A673 (cell line): Measurements from ENCODE around the gene ABI2. TPM values are rescaled to one million over a fixed set of nuclear protein-coding genes. Genes with fewer than 3 reads are reported as not detected.
"Not testable (repeated sequence)": the region's sequence is repeated elsewhere in the genome, so short reads cannot be mapped to it uniquely, and the experiment has no call there.

Source experiments
- BruUV-seq: library from RNA; stranded (reverse); fragments of 400-500 nt; replicated peaks from 2 replicates; lab custom pipeline; 2021; lab: Mats Ljungman, UMichigan
- CTCF ChIA-PET: fragments of 300-600 bp; sonication (Branson Sonifier 250); formaldehyde crosslinking; loops from one replicate; lab custom pipeline; 2022; ENCODE audit warnings: antibody characterized with exemption; lab: Charles Lee
- POLR2A ChIA-PET: fragments of 300-600 bp; sonication (Branson Sonifier 250); formaldehyde crosslinking; loops from one replicate; lab custom pipeline; 2022; ENCODE audit warnings: antibody characterized with exemption; ENCODE audit not compliant: low non-redundant PET; lab: Charles Lee
- DNase-seq: peaks from one replicate; pipeline ENCODE4 v3.0.0-alpha.2; 2015; ENCODE audit warnings: low spot score
- H3K27ac ChIP-seq: fragments of 200-600 bp; sonication (generic); 2 replicates; pipeline ENCODE4 v1.5.1; 2016; ENCODE audit warnings: mixed run types, low read depth, mild to moderate bottlenecking, mixed read lengths, antibody characterized with exemption, low read length; ENCODE audit not compliant: poor library complexity, severe bottlenecking
- H3K27me3 ChIP-seq: fragments of 200-600 bp; sonication (generic); replicated peaks from 2 replicates; pipeline ENCODE4 v1.6.1; 2017; ENCODE audit warnings: mixed run types, low read depth, mild to moderate bottlenecking, mixed read lengths, antibody characterized with exemption, low read length; ENCODE audit not compliant: insufficient read depth, poor library complexity
- H3K36me3 ChIP-seq: fragments of 200-600 bp; sonication (generic); 2 replicates; pipeline ENCODE4 v1.6.1; 2016; ENCODE audit warnings: mixed run types, mild to moderate bottlenecking, mixed read lengths, antibody characterized with exemption, low read length; ENCODE audit not compliant: insufficient read depth, poor library complexity, severe bottlenecking
- H3K4me1 ChIP-seq: fragments of 200-600 bp; sonication (generic); 2 replicates; pipeline ENCODE4 v1.6.1; 2017; ENCODE audit warnings: mixed run types, mild to moderate bottlenecking, mixed read lengths, antibody characterized with exemption, low read length; ENCODE audit not compliant: insufficient read depth, poor library complexity, severe bottlenecking
- H3K4me3 ChIP-seq: fragments of 200-600 bp; sonication (generic); 2 replicates; pipeline ENCODE4 v1.5.1; 2016; ENCODE audit warnings: low read depth, mixed run types, mild to moderate bottlenecking, mixed read lengths, low read length; ENCODE audit not compliant: poor library complexity, severe bottlenecking
- H3K9me3 ChIP-seq: fragments of 200-600 bp; sonication (generic); 2 replicates; pipeline ENCODE4 v1.6.1; 2016; ENCODE audit warnings: mixed run types, low read depth, mild to moderate bottlenecking, mixed read lengths, antibody characterized with exemption, low read length; ENCODE audit not compliant: poor library complexity, severe bottlenecking
- CTCF ChIP-seq: fragments of 300-800, 200-600 bp; sonication (generic); conservative IDR thresholded peaks from 2 replicates; pipeline ENCODE4 v1.5.1; 2017; ENCODE audit warnings: low read depth, mild to moderate bottlenecking, antibody characterized with exemption, low read length, moderate library complexity, mixed read lengths
- EZH2 ChIP-seq: fragments of 200-600 bp; sonication (generic); IDR thresholded peaks from 2 replicates; pipeline ENCODE4 v1.6.1; 2017; ENCODE audit warnings: borderline replicate concordance, low read depth, mild to moderate bottlenecking, mixed read lengths, antibody characterized with exemption, low read length; ENCODE audit not compliant: poor library complexity, severe bottlenecking
- intact Hi-C: fragments of 100-400 bp; cut with micrococcal nuclease; formaldehyde crosslinking; loops from one replicate; pipeline ENCODE4 v1.10.0; 2022; ENCODE audit not compliant: unreplicated experiment
- total RNA-seq: library from RNA; stranded (reverse); gene quantifications from 2 replicates; pipeline ENCODE4 v1.2.3, GENCODE V29; 2021

The ABI2 gene
- total RNA-seq, 1 experiment from 2014 or later = 134 TPM

- peak; percentile 20 for DNase-seq
- TF ChIP-seq EZH2 (no peak), CTCF (no peak)
- POLR2A ChIA-PET = interaction anchor here (0.7 kb wide), 1 partner anchor 109 kb away, joined by 4 read pairs; no protein-coding TSS in a partner anchor
- CTCF ChIA-PET = no interaction called here
- Histone ChIP-seq H3K36me3 (peaks cover 13% of the 10 kb centered on the region), H3K4me1 (peaks cover 8% of the 10 kb centered on the region), H3K27ac (peak overlapping the region; percentile 35), H3K4me3 (no peak overlapping the region), H3K27me3 (no peaks in the 10 kb centered on the region), H3K9me3 (no peaks in the 10 kb centered on the region)
- intact Hi-C loops = no loop called here
- BruUV-seq = no TSS peak
These were observed 12.7 kb downstream of the ABI2 start for GRCh38 chr2:203340791-203341487.

GRCh38 chr2:203341741-203342310 is 13.6 kb downstream of the ABI2 start:
- no peaks in the 10 kb centered on the region for H3K9me3 ChIP-seq
- intact Hi-C loops = no loop called here
- POLR2A ChIA-PET = no interaction called here
- H3K27me3 ChIP-seq = no peaks in the 10 kb centered on the region
- H3K36me3 ChIP-seq = peaks cover 12% of the 10 kb centered on the region
- no peak overlapping the region for H3K4me3 ChIP-seq
- CTCF ChIA-PET = no interaction called here
- BruUV-seq = no TSS peak
- no peak overlapping the region for H3K27ac ChIP-seq
- DNase-seq = no peak
- H3K4me1 ChIP-seq = peaks cover 8% of the 10 kb centered on the region
- no peak for TF ChIP-seq EZH2
- no peak for TF ChIP-seq CTCF

GRCh38 chr2:203342374-203342773 is 14.2 kb downstream of the ABI2 start:
- BruUV-seq, intact Hi-C loops: not testable (repeated sequence)

More at GRCh38 chr2:203342374-203342773, 14.2 kb downstream of the ABI2 start:
- peaks cover 12% of the 10 kb centered on the region for H3K36me3 ChIP-seq
- H3K4me3 ChIP-seq, DNase-seq, H3K27ac ChIP-seq, H3K4me1 ChIP-seq, H3K27me3 ChIP-seq, CTCF ChIA-PET, POLR2A ChIA-PET, H3K9me3 ChIP-seq: not testable (repeated sequence)
